GM12878 (cell line): ENCODE measurements around the gene GRIK1.

Source experiments
- KAT2A ChIP-seq: conservative IDR thresholded peaks from 2 replicates; pipeline ENCODE4 v1.6.1; 2011; ENCODE audit warnings: low read depth, low read length; ENCODE audit not compliant: control insufficient read depth
- TF ChIP-seq, protein P1 (sequence below), 3 experiments: IDR thresholded peaks in 2 of 3; conservative IDR thresholded peaks in 1 of 3; 2 replicates each; pipeline ENCODE4 v1.5.1; 2011; ENCODE audit warnings: low read depth in 3 of 3, low read length in 3 of 3, mild to moderate bottlenecking in 3 of 3, control low read depth in 2 of 3, moderate library complexity in 2 of 3, inconsistent platforms in 1 of 3, mixed read lengths in 1 of 3; ENCODE audit not compliant: control insufficient read depth in 2 of 3, insufficient read depth in 1 of 3; ENCODE audit errors: extremely low read depth in 1 of 3

DNA sequence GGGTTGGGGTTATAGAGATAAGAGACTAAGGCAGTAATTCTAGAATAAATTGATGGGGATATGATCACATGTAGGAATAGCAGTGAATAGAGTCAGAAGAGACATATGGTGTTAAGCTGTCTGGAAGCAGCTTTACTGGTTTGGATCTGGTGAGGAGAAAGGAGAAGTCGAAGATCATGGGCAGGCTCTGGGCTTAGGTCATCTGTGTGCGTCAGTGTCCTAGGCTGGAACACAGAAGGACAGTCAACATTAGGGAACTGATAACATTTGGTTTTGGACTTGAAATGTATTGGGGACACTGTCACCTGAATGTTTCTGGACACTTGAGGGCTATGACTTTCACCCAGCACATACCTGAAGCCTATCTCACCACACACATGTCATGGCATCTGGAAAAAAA lies 13.9 kb upstream of the GRIK1 start:
- TF ChIP-seq, protein P1, sequence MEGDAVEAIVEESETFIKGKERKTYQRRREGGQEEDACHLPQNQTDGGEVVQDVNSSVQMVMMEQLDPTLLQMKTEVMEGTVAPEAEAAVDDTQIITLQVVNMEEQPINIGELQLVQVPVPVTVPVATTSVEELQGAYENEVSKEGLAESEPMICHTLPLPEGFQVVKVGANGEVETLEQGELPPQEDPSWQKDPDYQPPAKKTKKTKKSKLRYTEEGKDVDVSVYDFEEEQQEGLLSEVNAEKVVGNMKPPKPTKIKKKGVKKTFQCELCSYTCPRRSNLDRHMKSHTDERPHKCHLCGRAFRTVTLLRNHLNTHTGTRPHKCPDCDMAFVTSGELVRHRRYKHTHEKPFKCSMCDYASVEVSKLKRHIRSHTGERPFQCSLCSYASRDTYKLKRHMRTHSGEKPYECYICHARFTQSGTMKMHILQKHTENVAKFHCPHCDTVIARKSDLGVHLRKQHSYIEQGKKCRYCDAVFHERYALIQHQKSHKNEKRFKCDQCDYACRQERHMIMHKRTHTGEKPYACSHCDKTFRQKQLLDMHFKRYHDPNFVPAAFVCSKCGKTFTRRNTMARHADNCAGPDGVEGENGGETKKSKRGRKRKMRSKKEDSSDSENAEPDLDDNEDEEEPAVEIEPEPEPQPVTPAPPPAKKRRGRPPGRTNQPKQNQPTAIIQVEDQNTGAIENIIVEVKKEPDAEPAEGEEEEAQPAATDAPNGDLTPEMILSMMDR (IDR thresholded peaks at IDR 0.05 in 2 of 3, conservative IDR thresholded peaks at IDR 0.05 in 1 of 3; ENCODE audit: control insufficient read depth in 2 of 3, extremely low read depth in 1 of 3, insufficient read depth in 1 of 3, low read depth in 3 of 3, low read length in 3 of 3), result no peak
- no peak for TF ChIP-seq KAT2A
